IPS DF 4.7 (cell line): ENCODE measurements around the gene GPER1.
"Not testable (repeated sequence)": the region's sequence is repeated elsewhere in the genome, so short reads cannot be mapped to it uniquely, and the experiment has no call there.

Experiments used
- DNase-seq: peaks from one replicate; pipeline ENCODE4 v3.0.0-alpha.2; 2013; ENCODE audit warnings: low spot score; ENCODE audit errors: extremely low read depth

GPER1 gene

GRCh38 chr7:1140476-1141104 is 52.7 kb downstream of the GPER1 start:
- no peak for DNase-seq

GRCh38 chr7:1141651-1142050 is 53.7 kb downstream of the GPER1 start:
- no peak for DNase-seq

GRCh38 chr7:1142051-1142635 is 54.2 kb downstream of the GPER1 start:
- no peak for DNase-seq

- not testable (repeated sequence) for DNase-seq
Measured at GRCh38 chr7:1143031-1143430, 55.1 kb downstream of the GPER1 start.
